Activated T-cell treated with anti-CD3 and anti-CD28 coated beads, Interleukin-2, amount 50 U/mL, for 72 hours (primary cell): ENCODE data around the gene ERN1. TPM values are rescaled to one million over a fixed set of nuclear protein-coding genes. Genes with fewer than 3 reads are reported as not detected.

Source experiments
- ATAC-seq, 2 donors: fragments of 150-1000 bp; cut with Tn5 transposase; replicated peaks in 1 of 2; 2 replicates each; pipeline ENCODE4 v1.10.0; 2021; ENCODE audit warnings: moderate library complexity in 2 of 2, mild to moderate bottlenecking in 1 of 2
- DNase-seq, 2 donors: peaks; one replicate each; pipeline ENCODE4 v3.0.0; 2021 to 2022; ENCODE audit warnings: mixed read lengths in 1 of 2
- H3K27ac Mint-ChIP-seq: one replicate; pipeline ENCODE4 v1.8.0; 2022; ENCODE audit warnings: mild to moderate bottlenecking, moderate library complexity, mixed read lengths
- H3K27me3 Mint-ChIP-seq: one replicate; pipeline ENCODE4 v1.8.0; 2022; ENCODE audit warnings: low read depth, mixed read lengths
- H3K36me3 Mint-ChIP-seq, 2 donors: one replicate each; pipeline ENCODE4 v1.8.0; 2022; ENCODE audit warnings: mixed read lengths in 2 of 2, mild to moderate bottlenecking in 1 of 2; ENCODE audit not compliant: insufficient read depth in 2 of 2
- H3K4me1 Mint-ChIP-seq: one replicate; pipeline ENCODE4 v1.8.0; 2022; ENCODE audit warnings: low read depth, mixed read lengths
- H3K4me3 Mint-ChIP-seq, 2 donors: one replicate each; pipeline ENCODE4 v1.8.0; 2022; ENCODE audit warnings: mild to moderate bottlenecking in 2 of 2, mixed read lengths in 2 of 2, moderate library complexity in 2 of 2
- H3K9me3 Mint-ChIP-seq, 2 donors: one replicate each; pipeline ENCODE4 v1.8.0; 2022; ENCODE audit warnings: mixed read lengths in 2 of 2
- total RNA-seq, 2 donors: library from RNA; stranded (reverse); gene quantifications; one replicate each; pipeline ENCODE4 v1.2.3, GENCODE V29; 2022

ERN1 gene
- total RNA-seq, 2 donors from 2014 or later: 58.1 to 98.3 TPM

DNA sequence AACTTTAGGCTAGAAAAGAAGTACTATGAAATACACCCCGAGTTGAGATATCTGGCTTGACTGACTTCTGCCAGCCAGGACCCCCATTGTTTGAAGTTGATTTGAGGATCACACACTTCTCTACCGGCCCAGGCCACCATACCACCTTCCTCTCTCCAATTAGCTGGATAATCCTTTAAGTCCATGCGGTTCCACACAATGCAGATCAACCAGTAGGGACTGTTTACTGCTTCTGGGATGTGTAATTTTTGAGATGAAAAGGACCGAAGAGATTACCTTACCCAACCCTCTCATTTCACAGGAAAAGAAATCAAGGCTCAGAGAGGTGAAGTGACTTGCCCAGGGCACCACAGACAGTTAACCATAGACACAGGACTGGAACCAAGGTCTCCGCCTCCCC lies 20.5 kb downstream of the ERN1 start:
- peak overlapping the region in 1 of 2 donors; percentile 30 for H3K4me3 Mint-ChIP-seq
- peak overlapping the region; percentile 71 for H3K27ac Mint-ChIP-seq
- H3K9me3 Mint-ChIP-seq: no peaks in the 10 kb centered on the region
- no peaks in the 10 kb centered on the region for H3K27me3 Mint-ChIP-seq
- peaks cover 50% of the 10 kb centered on the region for H3K4me1 Mint-ChIP-seq
- peaks cover 4 to 7% of the 10 kb centered on the region in 2 donors for H3K36me3 Mint-ChIP-seq
- DNase-seq (no peak), ATAC-seq (no peak)

DNA sequence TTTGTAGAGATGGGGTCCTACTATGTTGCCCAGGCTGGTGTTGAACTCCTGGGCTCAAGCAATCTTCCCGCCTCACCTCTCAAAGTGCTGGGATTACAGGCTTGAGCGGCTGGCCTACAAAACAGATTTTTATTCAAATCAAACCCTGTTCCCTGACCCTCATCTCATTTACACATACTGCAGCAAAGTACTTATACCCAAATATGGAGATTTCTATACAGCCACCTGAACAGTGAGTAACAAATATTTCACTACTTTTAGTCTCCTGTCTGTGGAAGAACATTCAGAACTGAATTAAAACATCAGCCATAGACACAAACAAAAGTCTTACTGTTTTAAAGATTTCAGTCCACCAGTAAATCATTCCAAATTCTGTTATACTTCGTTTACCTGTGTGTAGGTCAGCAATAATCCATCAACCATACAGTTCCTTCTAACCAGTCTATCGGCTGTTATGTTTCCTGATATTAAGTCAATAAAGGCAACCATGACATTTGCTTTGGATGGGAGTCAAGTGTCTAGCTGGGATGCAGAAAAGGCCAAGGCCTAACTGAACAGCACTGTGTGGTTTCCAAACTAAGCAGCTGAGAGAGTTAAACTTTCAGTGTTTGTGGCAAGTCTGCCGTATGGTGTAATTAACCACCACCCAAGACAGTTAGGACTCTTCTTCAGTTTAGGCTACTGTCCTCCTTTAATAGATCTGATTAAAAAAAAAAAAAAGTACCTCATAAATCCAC lies 22.3 kb downstream of the ERN1 start:
- no peak for DNase-seq
- H3K27ac Mint-ChIP-seq: peak overlapping the region; percentile 89
- no peaks in the 10 kb centered on the region for H3K9me3 Mint-ChIP-seq
- H3K27me3 Mint-ChIP-seq: no peaks in the 10 kb centered on the region
- H3K4me1 Mint-ChIP-seq: peaks cover 60% of the 10 kb centered on the region
- H3K36me3 Mint-ChIP-seq: peaks cover 0 to 4% of the 10 kb centered on the region in 2 donors
- peak in 1 of 2 donors; percentile 32 for ATAC-seq
- H3K4me3 Mint-ChIP-seq: peak overlapping the region in 1 of 2 donors; percentile 27

DNA sequence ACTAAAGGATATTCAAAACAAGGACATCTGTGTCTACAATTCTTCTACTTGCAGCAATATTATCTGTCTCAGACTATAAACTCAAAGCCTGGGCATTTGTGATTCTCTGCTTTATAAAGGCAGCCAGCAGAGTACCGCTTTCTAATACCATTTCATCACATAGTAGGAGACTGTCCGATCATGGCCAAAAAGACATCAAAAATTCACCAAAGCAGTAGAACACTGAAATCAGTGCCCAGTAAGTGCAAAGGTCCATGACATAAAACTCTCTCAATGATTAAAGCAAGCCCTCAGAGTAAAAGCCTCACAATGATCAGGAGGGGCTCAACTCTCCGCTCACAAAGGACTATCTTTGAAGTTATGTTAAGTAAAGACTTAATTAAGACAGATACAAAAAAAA lies 23.0 kb downstream of the ERN1 start:
- peak overlapping the region in 1 of 2 donors; percentile 20 for H3K4me3 Mint-ChIP-seq
- H3K36me3 Mint-ChIP-seq: peaks cover 1 to 2% of the 10 kb centered on the region in 2 donors
- peak overlapping the region; percentile 86 for H3K27ac Mint-ChIP-seq
- ATAC-seq (peak; percentile 7 to 17), DNase-seq (no peak)
- no peaks in the 10 kb centered on the region for H3K9me3 Mint-ChIP-seq
- H3K27me3 Mint-ChIP-seq: no peaks in the 10 kb centered on the region
- peaks cover 65% of the 10 kb centered on the region for H3K4me1 Mint-ChIP-seq

DNA sequence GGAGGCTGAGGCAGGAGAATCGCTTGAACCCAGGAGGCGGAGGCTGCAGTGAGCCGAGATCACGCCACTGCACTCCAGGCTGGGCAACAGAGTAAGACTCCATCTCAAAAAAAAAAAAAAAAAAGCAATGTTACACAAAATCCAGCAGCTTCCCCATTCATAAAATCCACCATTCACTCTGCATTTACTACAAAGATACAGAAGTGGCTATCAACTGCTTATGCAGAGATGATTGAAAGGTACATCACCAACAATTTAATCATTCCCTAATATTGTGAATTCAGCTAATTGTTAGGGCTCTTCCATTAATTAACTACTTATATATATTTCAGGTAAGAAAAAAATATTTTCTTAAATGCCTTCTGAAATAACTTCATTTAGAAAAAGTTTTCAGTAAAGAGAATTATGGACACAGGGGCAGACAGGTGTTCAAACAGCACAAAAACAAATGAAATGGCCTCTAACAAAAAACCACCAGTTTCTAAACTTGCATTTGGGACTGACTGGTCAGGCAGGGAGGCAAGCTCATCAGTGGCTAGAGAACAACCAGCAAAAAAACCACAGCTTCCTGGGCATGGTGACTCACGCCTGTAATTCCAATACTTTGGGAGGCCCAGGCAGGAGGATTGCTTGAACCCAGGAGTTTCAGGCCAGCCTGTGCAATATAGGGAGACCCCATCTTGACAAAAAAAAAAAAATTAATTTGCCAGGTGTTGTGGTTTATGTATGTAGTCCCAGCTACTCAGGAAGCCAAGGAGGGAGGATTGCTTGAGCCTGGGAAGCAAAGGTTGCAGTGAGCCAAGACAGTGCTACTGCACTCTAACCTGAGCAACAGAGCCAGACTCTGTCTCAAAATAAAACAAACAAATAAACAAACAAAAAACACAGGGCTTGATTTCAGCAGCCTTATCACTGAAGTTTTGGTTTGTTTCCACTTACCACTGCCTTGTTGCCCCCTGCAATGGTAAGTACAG lies 26.3 kb downstream of the ERN1 start:
- ATAC-seq (peak; percentile 37 to 49), DNase-seq (no peak)
- no peaks in the 10 kb centered on the region for H3K27me3 Mint-ChIP-seq
- H3K27ac Mint-ChIP-seq: peak overlapping the region; percentile 57
- H3K9me3 Mint-ChIP-seq: no peaks in the 10 kb centered on the region
- H3K36me3 Mint-ChIP-seq: peaks cover 0 to 2% of the 10 kb centered on the region in 2 donors
- peaks cover 69% of the 10 kb centered on the region for H3K4me1 Mint-ChIP-seq
- H3K4me3 Mint-ChIP-seq: peak overlapping the region; percentile 13 to 61

DNA sequence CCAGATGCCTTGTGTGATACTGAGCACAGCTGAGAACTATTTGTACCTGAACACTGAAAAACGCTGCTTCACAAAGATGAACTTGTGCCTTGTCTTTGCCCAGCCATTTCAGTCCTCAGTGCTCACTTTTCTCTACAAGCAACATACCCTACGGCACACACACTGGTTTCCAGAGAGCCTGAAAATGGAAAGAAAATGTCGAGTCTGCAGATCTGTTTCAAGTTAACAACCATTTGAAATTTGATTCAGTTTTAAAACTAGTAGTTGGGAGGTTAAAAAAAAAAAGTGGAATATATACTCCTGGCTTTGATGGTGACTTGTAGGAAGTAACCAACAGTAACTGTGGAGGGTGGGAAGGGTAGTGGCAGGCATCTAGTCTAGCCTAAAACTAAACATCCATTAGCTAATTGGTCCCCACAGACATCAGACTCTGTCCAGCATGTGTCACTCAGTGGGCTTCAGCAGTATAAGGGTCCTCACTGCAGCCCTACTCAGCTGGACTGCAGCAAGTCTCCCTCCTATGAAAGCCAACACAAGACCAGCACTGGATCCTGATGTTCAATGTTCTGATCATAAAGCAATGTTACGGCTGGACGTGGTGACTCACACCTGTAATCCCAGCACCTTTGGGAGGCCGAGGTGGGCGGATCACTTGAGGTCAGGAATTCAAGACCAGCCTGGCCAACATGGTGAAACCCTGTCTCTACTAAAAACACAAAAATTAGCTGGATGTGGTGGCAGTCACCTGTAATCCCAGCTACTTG lies 27.1 kb downstream of the ERN1 start:
- no peak for DNase-seq
- H3K36me3 Mint-ChIP-seq: peaks cover 0 to 2% of the 10 kb centered on the region in 2 donors
- peak overlapping the region; percentile 88 for H3K27ac Mint-ChIP-seq
- H3K9me3 Mint-ChIP-seq: no peaks in the 10 kb centered on the region
- H3K4me1 Mint-ChIP-seq: peaks cover 68% of the 10 kb centered on the region
- no peaks in the 10 kb centered on the region for H3K27me3 Mint-ChIP-seq
- no peak for ATAC-seq
- H3K4me3 Mint-ChIP-seq: peak overlapping the region in 1 of 2 donors; percentile 39

DNA sequence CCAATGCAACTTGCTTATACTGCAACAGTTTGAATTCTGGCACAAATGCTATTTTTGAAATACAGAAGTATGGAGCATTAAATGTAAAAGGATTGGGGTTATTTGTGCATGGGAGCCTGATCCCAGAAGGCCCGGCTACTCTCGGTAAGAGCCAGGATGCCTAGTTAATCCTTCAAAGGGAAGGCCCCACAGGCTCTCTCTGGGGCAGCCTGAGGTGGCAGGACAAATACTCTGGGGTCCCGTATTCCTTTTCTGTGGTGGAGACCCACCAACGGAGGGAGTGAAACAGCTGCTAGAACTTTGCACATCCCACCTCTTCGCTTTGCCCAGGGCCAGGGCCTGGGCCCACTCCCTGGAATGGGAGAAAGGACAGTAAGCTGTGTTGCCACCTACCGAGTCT lies 30.4 kb downstream of the ERN1 start:
- Mint-ChIP-seq H3K36me3 (peaks cover 14 to 16% of the 10 kb centered on the region in 2 donors), H3K27ac (peak overlapping the region; percentile 56), H3K27me3 (no peaks in the 10 kb centered on the region), H3K9me3 (no peaks in the 10 kb centered on the region), H3K4me3 (no peak overlapping the region), H3K4me1 (peaks cover 75% of the 10 kb centered on the region)
- DNase-seq (no peak), ATAC-seq (no peak)

DNA sequence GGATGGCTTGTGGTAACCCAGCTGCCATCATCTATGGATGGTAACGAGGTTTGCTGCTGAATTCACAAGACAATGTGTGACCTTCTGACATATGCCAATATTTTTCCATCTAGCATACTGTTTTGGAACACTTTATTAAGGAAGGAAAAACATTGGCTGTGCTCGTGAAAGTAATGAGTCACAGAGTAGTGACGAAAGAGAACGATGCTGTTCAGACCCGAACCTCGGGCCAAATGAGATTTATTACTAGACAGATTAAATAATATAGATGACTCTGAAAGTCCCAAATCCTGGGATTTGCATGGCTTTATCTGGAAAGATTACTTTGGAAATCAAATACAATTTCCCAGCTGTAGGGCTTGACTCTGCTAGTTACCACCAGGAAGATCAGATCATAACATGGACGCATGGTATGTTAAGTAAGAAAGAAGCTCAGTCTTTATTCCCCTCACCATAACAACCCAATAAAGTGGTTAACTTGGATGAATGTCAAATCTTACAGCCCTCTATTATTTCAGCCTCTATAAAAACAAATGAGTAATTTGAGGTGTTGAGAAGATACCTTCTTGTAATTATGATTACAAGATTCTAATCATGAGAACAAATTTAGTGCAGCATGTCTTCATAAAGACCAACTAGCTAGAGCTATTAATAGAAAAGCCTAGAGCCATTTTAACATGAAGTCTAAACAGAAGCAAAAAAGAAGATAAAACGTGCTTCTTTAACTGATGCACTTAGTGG lies 32.6 kb downstream of the ERN1 start:
- no peak for ATAC-seq
- no peak for DNase-seq
- no peaks in the 10 kb centered on the region for H3K27me3 Mint-ChIP-seq
- H3K36me3 Mint-ChIP-seq: peaks cover 12 to 18% of the 10 kb centered on the region in 2 donors
- H3K9me3 Mint-ChIP-seq: no peaks in the 10 kb centered on the region
- peak overlapping the region; percentile 58 for H3K27ac Mint-ChIP-seq
- H3K4me3 Mint-ChIP-seq: no peak overlapping the region
- H3K4me1 Mint-ChIP-seq: peaks cover 70% of the 10 kb centered on the region

DNA sequence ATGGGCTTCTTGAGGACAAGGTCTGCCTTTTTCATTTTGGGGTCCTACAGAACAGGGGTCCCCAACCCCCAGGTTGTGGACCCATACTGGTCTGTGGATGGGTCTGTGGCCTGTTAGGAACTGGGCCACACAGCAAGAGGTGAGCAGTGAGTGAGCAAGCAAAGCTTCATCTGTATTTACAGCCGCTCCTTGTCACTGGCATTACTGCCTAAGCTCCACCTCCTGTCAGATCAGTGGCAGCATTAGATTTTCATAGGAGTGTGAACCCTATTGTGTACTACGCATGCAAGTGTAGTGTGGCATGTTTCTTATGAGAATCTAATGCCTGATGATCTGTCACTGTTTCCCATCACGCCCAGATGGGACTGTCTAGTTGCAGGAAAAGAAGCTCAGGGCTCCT lies 33.9 kb downstream of the ERN1 start:
- ATAC-seq (no peak), DNase-seq (no peak)
- no peaks in the 10 kb centered on the region for H3K27me3 Mint-ChIP-seq
- peak overlapping the region in 1 of 2 donors; percentile 8 for H3K4me3 Mint-ChIP-seq
- H3K27ac Mint-ChIP-seq: peak overlapping the region; percentile 51
- peaks cover 17 to 20% of the 10 kb centered on the region in 2 donors for H3K36me3 Mint-ChIP-seq
- H3K9me3 Mint-ChIP-seq: no peaks in the 10 kb centered on the region
- H3K4me1 Mint-ChIP-seq: peaks cover 77% of the 10 kb centered on the region

DNA sequence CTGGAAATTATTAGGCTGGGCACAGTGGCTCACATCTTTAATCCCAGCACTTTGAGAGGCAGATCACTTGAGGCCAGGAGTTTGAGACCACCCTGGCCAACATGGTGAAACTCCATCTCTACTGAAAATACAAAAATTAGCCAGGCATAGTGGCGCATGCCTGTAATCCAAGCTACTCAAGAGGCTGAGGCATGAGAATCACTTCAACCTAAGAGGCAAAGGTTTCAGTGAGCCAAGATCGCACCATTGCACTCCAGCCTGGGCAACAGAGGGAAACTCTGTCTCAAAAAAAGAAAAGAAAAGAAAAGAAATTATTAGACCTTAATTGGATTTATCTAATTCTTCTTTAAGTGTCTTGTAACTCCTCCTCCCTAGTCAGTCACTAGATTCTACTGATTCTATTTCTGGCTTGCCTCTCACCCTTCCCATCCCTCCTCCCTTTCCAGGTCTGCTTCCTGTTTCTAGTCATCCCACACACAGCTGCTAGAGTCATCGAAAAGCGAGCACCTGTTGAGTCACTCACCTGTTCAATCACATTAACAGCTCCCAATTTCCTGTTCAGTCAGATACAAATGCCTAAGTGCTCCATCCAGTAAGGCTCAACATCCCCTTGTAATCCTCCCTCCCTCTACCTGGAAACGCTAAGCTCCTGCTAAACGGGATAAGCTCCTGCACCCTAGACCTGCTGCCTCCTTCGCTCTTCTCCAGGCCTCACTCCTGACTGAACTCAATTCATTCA lies 34.6 kb downstream of the ERN1 start:
- H3K36me3 Mint-ChIP-seq: peaks cover 18 to 20% of the 10 kb centered on the region in 2 donors
- peak overlapping the region; percentile 51 for H3K27ac Mint-ChIP-seq
- peaks cover 79% of the 10 kb centered on the region for H3K4me1 Mint-ChIP-seq
- DNase-seq (no peak), ATAC-seq (peak; percentile 15 to 27)
- H3K9me3 Mint-ChIP-seq: no peaks in the 10 kb centered on the region
- H3K4me3 Mint-ChIP-seq: peak overlapping the region; percentile 8 to 48
- H3K27me3 Mint-ChIP-seq: no peaks in the 10 kb centered on the region

DNA sequence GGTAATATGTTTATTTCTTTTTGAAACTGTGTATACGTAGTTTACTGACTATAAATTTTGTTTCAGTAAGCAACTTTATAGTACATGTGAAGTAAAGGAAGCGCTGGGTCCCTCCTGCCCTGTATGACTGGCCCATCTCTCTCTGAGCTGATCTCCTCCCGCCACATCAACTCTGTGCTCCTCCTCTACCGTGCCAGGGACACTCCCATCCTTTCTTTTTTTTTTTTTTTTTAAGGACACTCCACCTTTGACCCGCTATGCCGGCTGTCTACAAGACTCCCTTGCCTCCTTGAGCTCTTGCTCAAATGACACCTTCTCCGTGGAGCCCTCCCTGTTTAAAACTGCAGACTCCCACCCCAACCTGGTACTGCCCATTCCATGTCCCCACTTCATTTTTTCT lies 35.5 kb downstream of the ERN1 start:
- DNase-seq (no peak), ATAC-seq (no peak)
- Mint-ChIP-seq H3K27ac (peak overlapping the region; percentile 51), H3K27me3 (no peaks in the 10 kb centered on the region), H3K9me3 (no peaks in the 10 kb centered on the region), H3K36me3 (peaks cover 18 to 20% of the 10 kb centered on the region in 2 donors), H3K4me1 (peaks cover 82% of the 10 kb centered on the region), H3K4me3 (peak overlapping the region in 1 of 2 donors; percentile 2)

DNA sequence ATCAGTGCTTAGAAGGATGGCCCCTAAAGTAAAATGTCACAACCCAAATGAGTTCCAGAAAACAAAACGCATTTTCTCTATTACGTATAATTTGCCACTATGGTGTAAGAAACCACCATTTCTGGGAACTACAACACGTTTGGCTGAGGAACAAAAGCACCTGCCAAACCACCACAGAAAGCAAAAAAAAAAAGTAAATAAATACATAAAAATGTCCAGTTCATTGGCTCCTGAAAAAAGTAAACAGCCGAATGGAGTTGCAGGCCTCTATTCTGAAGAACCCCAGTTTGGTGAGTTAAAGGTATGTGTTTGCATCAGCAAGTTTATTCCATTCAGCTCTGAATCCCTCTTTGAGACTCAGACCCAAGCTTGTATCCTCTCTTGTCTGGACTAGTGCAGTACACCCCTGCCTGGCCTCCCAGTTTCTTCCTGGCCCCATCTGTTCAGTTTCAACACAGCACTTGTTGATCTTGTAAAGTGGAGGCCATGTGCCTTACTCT lies 36.9 kb downstream of the ERN1 start:
- peaks cover 18 to 20% of the 10 kb centered on the region in 2 donors for H3K36me3 Mint-ChIP-seq
- peak overlapping the region; percentile 47 for H3K27ac Mint-ChIP-seq
- peaks cover 88% of the 10 kb centered on the region for H3K4me1 Mint-ChIP-seq
- H3K4me3 Mint-ChIP-seq: peak overlapping the region in 1 of 2 donors; percentile 54
- H3K9me3 Mint-ChIP-seq: no peaks in the 10 kb centered on the region
- peak; percentile 20 to 32 for ATAC-seq
- DNase-seq: no peak
- H3K27me3 Mint-ChIP-seq: no peaks in the 10 kb centered on the region
